WTC11 (cell line): ENCODE data around the gene PAOX. TPM values are rescaled to one million over a fixed set of nuclear protein-coding genes. Genes with fewer than 3 reads are reported as not detected.

Source experiments
- ATAC-seq: fragments of 200-7000 bp; cut with Tn5 transposase; 2 replicates; pipeline ENCODE4 v1.10.0; 2021; ENCODE audit warnings: mild to moderate bottlenecking, moderate library complexity
- CTCF ChIA-PET: fragments of 300-600 bp; sonication (Branson Sonifier 250); formaldehyde crosslinking; loops from one replicate; lab custom pipeline; 2021; ENCODE audit warnings: antibody characterized with exemption; lab: Charles Lee
- POLR2A ChIA-PET: fragments of 350-600 bp; sonication (Branson Sonifier 250); formaldehyde crosslinking; loops from one replicate; lab custom pipeline; 2021; ENCODE audit warnings: antibody characterized with exemption; lab: Charles Lee
- DNase-seq: peaks from one replicate; pipeline ENCODE4 v3.0.0; 2021; ENCODE audit warnings: low spot score
- H3K27ac Mint-ChIP-seq: 2 replicates; pipeline ENCODE4 v1.8.0; 2021; ENCODE audit warnings: mixed read lengths
- H3K27me3 Mint-ChIP-seq: 2 replicates; pipeline ENCODE4 v1.8.0; 2021; ENCODE audit warnings: low read depth, mild to moderate bottlenecking, moderate library complexity, mixed read lengths
- H3K36me3 Mint-ChIP-seq: 2 replicates; pipeline ENCODE4 v1.8.0; 2021; ENCODE audit warnings: mixed read lengths
- H3K4me1 Mint-ChIP-seq: 2 replicates; pipeline ENCODE4 v1.8.0; 2022; ENCODE audit warnings: mixed read lengths
- H3K4me3 Mint-ChIP-seq: 2 replicates; pipeline ENCODE4 v1.8.0; 2021; ENCODE audit warnings: mild to moderate bottlenecking, moderate library complexity, mixed read lengths
- H3K9me3 Mint-ChIP-seq: 2 replicates; pipeline ENCODE4 v1.8.0; 2021; ENCODE audit warnings: mixed read lengths
- AR ChIP-seq: fragments of 250-450 bp; sonication (Bioruptor Pico); IDR thresholded peaks from 2 replicates; pipeline ENCODE4 v1.9.0; 2021; ENCODE audit warnings: mild to moderate bottlenecking
- ATF3 ChIP-seq: sonication (generic); formaldehyde crosslinking; conservative IDR thresholded peaks from 2 replicates; pipeline ENCODE4 v1.8.1; 2022; ENCODE audit warnings: mild to moderate bottlenecking, missing genetic modification reagents
- CDX4 ChIP-seq: fragments of 250-450 bp; sonication (Bioruptor Pico); IDR thresholded peaks from 2 replicates; pipeline ENCODE4 v1.9.0; 2021; ENCODE audit warnings: moderate library complexity, mild to moderate bottlenecking, inconsistent platforms, borderline replicate concordance
- CREB1 ChIP-seq: sonication (generic); formaldehyde crosslinking; IDR thresholded peaks from 2 replicates; pipeline ENCODE4 v1.8.0; 2023; ENCODE audit warnings: mild to moderate bottlenecking, missing genetic modification reagents
- CTCF ChIP-seq: fragments of 200-600 bp; IDR thresholded peaks from 2 replicates; pipeline ENCODE4 v1.8.0; 2022; ENCODE audit warnings: antibody characterized with exemption
- ELF4 ChIP-seq: sonication (generic); formaldehyde crosslinking; IDR thresholded peaks from 2 replicates; pipeline ENCODE4 v1.8.1; 2022; ENCODE audit warnings: low read depth, mild to moderate bottlenecking, moderate library complexity, missing genetic modification reagents
- IRF1 ChIP-seq: sonication (generic); formaldehyde crosslinking; IDR thresholded peaks from 2 replicates; pipeline ENCODE4 v1.8.0; 2023; ENCODE audit warnings: missing genetic modification reagents
- JAZF1 ChIP-seq: fragments of 250-450 bp; sonication (Bioruptor Pico); IDR thresholded peaks from 2 replicates; pipeline ENCODE4 v1.9.0; 2021; ENCODE audit warnings: moderate library complexity, mild to moderate bottlenecking, inconsistent platforms
- MYBL2 ChIP-seq: sonication (generic); formaldehyde crosslinking; IDR thresholded peaks from 2 replicates; pipeline ENCODE4 v1.8.1; 2023; ENCODE audit warnings: mild to moderate bottlenecking, moderate library complexity, missing genetic modification reagents
- NFYB ChIP-seq: sonication (generic); formaldehyde crosslinking; conservative IDR thresholded peaks from 2 replicates; pipeline ENCODE4 v1.8.0; 2022; ENCODE audit warnings: low read depth, missing genetic modification reagents
- NR3C1 ChIP-seq: sonication (generic); formaldehyde crosslinking; conservative IDR thresholded peaks from 2 replicates; pipeline ENCODE4 v1.8.1; 2023; ENCODE audit warnings: low read depth, mild to moderate bottlenecking, missing genetic modification reagents
- OVOL2 ChIP-seq: fragments of 250-450 bp; sonication (Bioruptor Pico); IDR thresholded peaks from 2 replicates; pipeline ENCODE4 v1.9.0; 2021; ENCODE audit warnings: mild to moderate bottlenecking, borderline replicate concordance
- PREB ChIP-seq: sonication (generic); formaldehyde crosslinking; IDR thresholded peaks from 2 replicates; pipeline ENCODE4 v1.8.1; 2022; ENCODE audit warnings: mild to moderate bottlenecking, missing genetic modification reagents, moderate library complexity, borderline replicate concordance
- RORB ChIP-seq: fragments of 250-450 bp; sonication (Bioruptor Pico); IDR thresholded peaks from 2 replicates; pipeline ENCODE4 v1.9.0; 2021; ENCODE audit warnings: mild to moderate bottlenecking
- STAT6 ChIP-seq: sonication (generic); formaldehyde crosslinking; conservative IDR thresholded peaks from 2 replicates; pipeline ENCODE4 v1.8.1; 2023; ENCODE audit warnings: mild to moderate bottlenecking, low read depth, missing genetic modification reagents, moderate library complexity
- TCF7 ChIP-seq: sonication (generic); formaldehyde crosslinking; IDR thresholded peaks from 2 replicates; pipeline ENCODE4 v1.8.0; 2022; ENCODE audit warnings: mild to moderate bottlenecking, low read depth, missing genetic modification reagents, moderate library complexity
- TP53 ChIP-seq: sonication (generic); formaldehyde crosslinking; IDR thresholded peaks from 2 replicates; pipeline ENCODE4 v1.8.1; 2023; ENCODE audit warnings: mild to moderate bottlenecking, missing genetic modification reagents
- USF2 ChIP-seq: sonication (generic); formaldehyde crosslinking; IDR thresholded peaks from 2 replicates; pipeline ENCODE4 v1.8.1; 2023; ENCODE audit warnings: mild to moderate bottlenecking, missing genetic modification reagents, moderate library complexity
- ZMAT4 ChIP-seq: fragments of 250-450 bp; sonication (Bioruptor Pico); IDR thresholded peaks from 2 replicates; pipeline ENCODE4 v1.9.0; 2021; ENCODE audit warnings: mild to moderate bottlenecking
- ZNF423 ChIP-seq: fragments of 250-450 bp; sonication (Bioruptor Pico); IDR thresholded peaks from 2 replicates; pipeline ENCODE4 v2.1.2; 2022; ENCODE audit warnings: mild to moderate bottlenecking, moderate library complexity
- ZNF671 ChIP-seq: fragments of 250-450 bp; sonication (Bioruptor Pico); IDR thresholded peaks from 2 replicates; pipeline ENCODE4 v1.8.0; 2021; ENCODE audit warnings: mild to moderate bottlenecking
- total RNA-seq: library from RNA; stranded (reverse); gene quantifications from 3 replicates; pipeline ENCODE4 v1.2.3, GENCODE V29; 2021

Gene PAOX
- total RNA-seq, 1 experiment from 2014 or later, result 3.6 TPM

- TF ChIP-seq PREB (CRISPR knock-in tag), result no peak
- no peak for TF ChIP-seq RORB (CRISPR knock-in tag)
- TF ChIP-seq ZMAT4 (CRISPR knock-in tag), result no peak
- TF ChIP-seq NR3C1 (CRISPR knock-in tag), result no peak
- TF ChIP-seq STAT6 (CRISPR knock-in tag), result no peak
- TF ChIP-seq USF2 (CRISPR knock-in tag), result peak; percentile 40; the same call in 1 of the 2 replicates
- TF ChIP-seq CDX4, result no peak
- TF ChIP-seq IRF1 (CRISPR knock-in tag), result no peak
Measured at GRCh38 chr10:133357285-133358161, 21.5 kb upstream of the PAOX start, which contains the start of gene FUOM (continued).

- H3K36me3 Mint-ChIP-seq, result peaks cover 17% of the 10 kb centered on the region
- no peak overlapping the region for H3K4me3 Mint-ChIP-seq
- no peak overlapping the region for H3K27ac Mint-ChIP-seq
- ChIA-PET POLR2A (interaction anchor here (1.2 to 1.8 kb wide), 2 partner anchors 15 to 21 kb away, joined by 3 to 9 read pairs; partner anchors contain the start of gene PAOX), CTCF (interaction anchor here (0.6 to 2.5 kb wide), 6 partner anchors 11 to 51 kb away, joined by 4 to 26 read pairs (median 6); partner anchors contain the start of gene PRAP1)
- peaks cover 12% of the 10 kb centered on the region for H3K27me3 Mint-ChIP-seq
- no peaks in the 10 kb centered on the region for H3K4me1 Mint-ChIP-seq
- DNase-seq (no peak), ATAC-seq (no peak)
- no peaks in the 10 kb centered on the region for H3K9me3 Mint-ChIP-seq
- no peak for TF ChIP-seq RORB (CRISPR knock-in tag)
- TF ChIP-seq CTCF, result no peak
- TF ChIP-seq AR (CRISPR knock-in tag), result no peak
- no peak for TF ChIP-seq NFYB
- no peak for TF ChIP-seq TCF7 (CRISPR knock-in tag)
- no peak for TF ChIP-seq ZNF671 (CRISPR knock-in tag)
- TF ChIP-seq TP53, result no peak
- TF ChIP-seq OVOL2 (CRISPR knock-in tag), result no peak
- no peak for TF ChIP-seq JAZF1 (CRISPR knock-in tag)
- TF ChIP-seq ATF3 (CRISPR knock-in tag), result no peak
- TF ChIP-seq ELF4 (CRISPR knock-in tag), result no peak
- TF ChIP-seq CREB1, result no peak
- TF ChIP-seq MYBL2 (CRISPR knock-in tag), result no peak
- TF ChIP-seq ZNF423, result no peak
Measured at GRCh38 chr10:133358162-133358924, 20.7 kb upstream of the PAOX start.
